H1 (cell line): Measurements from ENCODE around the gene RGS11. TPM values are rescaled to one million over a fixed set of nuclear protein-coding genes. Genes with fewer than 3 reads are reported as not detected.

ENCODE experiments used
- CTCF ChIA-PET: fragments of 300-600 bp; sonication (Branson Sonifier 250); formaldehyde crosslinking; loops from one replicate; lab custom pipeline; 2021; ENCODE audit not compliant: partially characterized antibody; lab: Charles Lee
- POLR2A ChIA-PET: fragments of 300-600 bp; sonication (Branson Sonifier 250); formaldehyde crosslinking; loops from one replicate; lab custom pipeline; 2021; ENCODE audit warnings: inconsistent platforms; ENCODE audit not compliant: partially characterized antibody; lab: Charles Lee
- DNase-seq, 2 experiments: peaks; one replicate each; pipeline versions ENCODE4 v3.0.0 to v3.0.0-alpha.2; 2010 to 2022; ENCODE audit warnings: low spot score in 2 of 2, low read depth in 1 of 2, mixed read lengths in 1 of 2
- FAIRE-seq: peaks from 2 replicates; lab custom pipeline; 2011; peaks lifted over from hg19 to GRCh38; lab: Jason Lieb, UNC
- H2AFZ ChIP-seq: 2 replicates; pipeline ENCODE4 v1.8.1; 2012; ENCODE audit warnings: low read length, inconsistent platforms
- H2AK5ac ChIP-seq: 2 replicates; pipeline ENCODE4 v1.6.1; 2013; ENCODE audit warnings: low read depth, low read length
- H2BK120ac ChIP-seq: replicated peaks from 2 replicates; pipeline ENCODE3; 2013; ENCODE audit warnings: low read depth, low read length, inconsistent platforms
- H2BK12ac ChIP-seq: 2 replicates; pipeline ENCODE4 v1.6.1; 2013; ENCODE audit warnings: low read depth, low read length
- H2BK15ac ChIP-seq: 2 replicates; pipeline ENCODE4 v1.6.1; 2013; ENCODE audit warnings: low read length
- H2BK20ac ChIP-seq: 2 replicates; pipeline ENCODE4 v1.6.1; 2013; ENCODE audit warnings: low read length
- H2BK5ac ChIP-seq: 2 replicates; pipeline ENCODE4 v1.6.1; 2013; ENCODE audit warnings: low read depth, low read length
- H3K14ac ChIP-seq: 2 replicates; pipeline ENCODE4 v1.6.1; 2013; ENCODE audit warnings: inconsistent platforms; ENCODE audit not compliant: insufficient read length
- H3K18ac ChIP-seq: 2 replicates; pipeline ENCODE4 v1.6.1; 2013; ENCODE audit warnings: low read length; ENCODE audit errors: extremely low read depth
- H3K23ac ChIP-seq: 2 replicates; pipeline ENCODE4 v1.6.1; 2013; ENCODE audit warnings: inconsistent platforms; ENCODE audit not compliant: insufficient read length
- H3K23me2 ChIP-seq: 2 replicates; pipeline ENCODE4 v1.6.1; 2013; ENCODE audit warnings: low read depth, low read length
- H3K27ac ChIP-seq: 2 replicates; pipeline ENCODE4 v1.6.1; 2011; ENCODE audit warnings: low read depth, low read length, inconsistent platforms
- H3K27me3 ChIP-seq, 4 experiments: replicated peaks in 1 of 4; 1 replicate in 1 of 4; 2 replicates in 3 of 4; pipeline versions ENCODE4 v1.6.1 to v1.8.1; 2011 to 2013; ENCODE audit warnings: low read length in 3 of 4, mild to moderate bottlenecking in 3 of 4, inconsistent platforms in 2 of 4, mixed read lengths in 2 of 4, moderate library complexity in 1 of 4; ENCODE audit not compliant: control insufficient read depth in 3 of 4, insufficient read depth in 3 of 4; ENCODE audit errors: extremely low read depth in 1 of 4
- H3K36me3 ChIP-seq, 4 experiments: 2 replicates each; pipeline versions ENCODE4 v1.6.1 to v1.8.1; 2011 to 2013; ENCODE audit warnings: mild to moderate bottlenecking in 4 of 4, low read length in 3 of 4, moderate library complexity in 2 of 4, control low read depth in 1 of 4, inconsistent platforms in 1 of 4; ENCODE audit not compliant: insufficient read depth in 4 of 4, control insufficient read depth in 2 of 4
- H3K4ac ChIP-seq: replicated peaks from 2 replicates; pipeline ENCODE3; 2013; ENCODE audit warnings: low read length, low read depth, mixed read lengths, inconsistent platforms; ENCODE audit not compliant: insufficient read length
- H3K4me1 ChIP-seq, 4 experiments: replicated peaks in 1 of 4; 1 replicate in 1 of 4; 2 replicates in 3 of 4; pipeline versions ENCODE4 v1.6.1 to v1.8.1; 2011 to 2013; ENCODE audit warnings: low read length in 3 of 4, inconsistent platforms in 2 of 4, mixed read lengths in 1 of 4; ENCODE audit not compliant: insufficient read depth in 4 of 4, control insufficient read depth in 3 of 4
- H3K4me2 ChIP-seq, 2 experiments: 2 replicates each; pipeline versions ENCODE4 v1.6.1 to v1.8.1; 2011 to 2013; ENCODE audit warnings: low read depth in 2 of 2, low read length in 2 of 2, control low read depth in 1 of 2, inconsistent platforms in 1 of 2, mild to moderate bottlenecking in 1 of 2; ENCODE audit not compliant: insufficient read depth in 1 of 2
- H3K4me3 ChIP-seq, 4 experiments: fragments of 200-600, 300-600 bp in 1 of 4; sonication (generic), shearing (Covaris generic), sonication (Bioruptor Twin) in 1 of 4; 2 replicates each; pipeline versions ENCODE4 v1.5.1 to v1.8.1; 2011 to 2016; ENCODE audit warnings: low read length in 4 of 4, low read depth in 3 of 4, control low read depth in 2 of 4, inconsistent platforms in 2 of 4, mild to moderate bottlenecking in 2 of 4, mixed read lengths in 1 of 4, moderate library complexity in 1 of 4; ENCODE audit not compliant: insufficient read depth in 2 of 4; ENCODE audit errors: extremely low read depth in 1 of 4
- H3K56ac ChIP-seq: replicated peaks from 2 replicates; pipeline ENCODE3; 2013; ENCODE audit warnings: low read depth, mild to moderate bottlenecking, mixed read lengths, low read length, inconsistent platforms; ENCODE audit not compliant: insufficient read length
- H3K79me1 ChIP-seq: 2 replicates; pipeline ENCODE4 v1.6.1; 2013; ENCODE audit warnings: low read depth, low read length, control low read depth
- H3K79me2 ChIP-seq, 2 experiments: 2 replicates each; pipeline versions ENCODE4 v1.6.1 to v1.8.1; 2012 to 2013; ENCODE audit warnings: low read length in 2 of 2, mild to moderate bottlenecking in 2 of 2, inconsistent platforms in 1 of 2; ENCODE audit not compliant: insufficient read depth in 2 of 2, control insufficient read depth in 1 of 2
- H3K9ac ChIP-seq, 4 experiments: replicated peaks in 1 of 4; 1 replicate in 1 of 4; 2 replicates in 3 of 4; pipeline versions ENCODE4 v1.6.1 to v1.8.1; 2011 to 2013; ENCODE audit warnings: low read depth in 3 of 4, low read length in 3 of 4, control low read depth in 2 of 4, mild to moderate bottlenecking in 2 of 4, moderate library complexity in 2 of 4, inconsistent platforms in 1 of 4; ENCODE audit errors: extremely low read depth in 1 of 4
- H3K9me3 ChIP-seq, 2 experiments: 2 replicates each; pipeline versions ENCODE4 v1.6.1 to v1.8.1; 2012 to 2013; ENCODE audit warnings: mild to moderate bottlenecking in 2 of 2, moderate library complexity in 2 of 2, control low read depth in 1 of 2, inconsistent platforms in 1 of 2, low read depth in 1 of 2, low read length in 1 of 2, mixed read lengths in 1 of 2; ENCODE audit not compliant: insufficient read depth in 2 of 2
- H4K20me1 ChIP-seq, 2 experiments: replicated peaks in 1 of 2; 2 replicates each; pipeline versions ENCODE3 to v1.8.1; 2011 to 2013; ENCODE audit warnings: inconsistent platforms in 2 of 2, low read length in 2 of 2, mild to moderate bottlenecking in 1 of 2; ENCODE audit not compliant: insufficient read depth in 2 of 2, control insufficient read depth in 1 of 2
- H4K5ac ChIP-seq: 2 replicates; pipeline ENCODE4 v1.6.1; 2013; ENCODE audit warnings: low read length, low read depth, mixed read lengths, inconsistent platforms; ENCODE audit not compliant: insufficient read length
- H4K8ac ChIP-seq: 2 replicates; pipeline ENCODE4 v1.8.0; 2013; ENCODE audit warnings: mild to moderate bottlenecking, moderate library complexity, low read length, inconsistent platforms; ENCODE audit not compliant: insufficient read depth; ENCODE audit errors: extremely low read depth
- H4K91ac ChIP-seq: replicated peaks from 2 replicates; pipeline ENCODE3; 2013; ENCODE audit warnings: low read length, mixed read lengths, inconsistent platforms; ENCODE audit not compliant: insufficient read length
- ASH2L ChIP-seq: fragments of 200-600, 300-600 bp; sonication (generic); IDR thresholded peaks from one replicate; pipeline ENCODE4 v1.7.1; 2017; ENCODE audit warnings: low read length
- EZH2 ChIP-seq: fragments of 200-600 bp; sonication (generic); IDR thresholded peaks from 2 replicates; pipeline ENCODE4 v1.7.1; 2012; ENCODE audit warnings: low read depth, mild to moderate bottlenecking, moderate library complexity, low read length, inconsistent platforms; ENCODE audit not compliant: severe bottlenecking
- KDM4A ChIP-seq: IDR thresholded peaks from one replicate; pipeline ENCODE4 v1.7.1; 2012; ENCODE audit warnings: low read depth, mild to moderate bottlenecking, moderate library complexity, low read length, inconsistent platforms; ENCODE audit not compliant: severe bottlenecking
- PHF8 ChIP-seq: fragments of 200-600 bp; sonication (generic); conservative IDR thresholded peaks from 2 replicates; pipeline ENCODE4 v1.7.1; 2012; ENCODE audit warnings: low read depth, mild to moderate bottlenecking, inconsistent platforms, low read length, moderate library complexity
- RAD21 ChIP-seq, 2 experiments: IDR thresholded peaks in 1 of 2; conservative IDR thresholded peaks in 1 of 2; 2 replicates each; pipeline ENCODE4 v1.6.1; 2011; ENCODE audit warnings: low read depth in 2 of 2, low read length in 2 of 2, improper control_type of control experiment in 1 of 2, inconsistent platforms in 1 of 2, mild to moderate bottlenecking in 1 of 2, moderate library complexity in 1 of 2
- SAP30 ChIP-seq: fragments of 300-600 bp; sonication (generic); IDR thresholded peaks from 2 replicates; pipeline ENCODE4 v1.7.1; 2012; ENCODE audit warnings: low read length, moderate library complexity, mild to moderate bottlenecking, inconsistent platforms; ENCODE audit not compliant: insufficient read depth, insufficient replicate concordance
- SIN3A ChIP-seq, 2 experiments: IDR thresholded peaks in 1 of 2; conservative IDR thresholded peaks in 1 of 2; 2 replicates each; pipeline ENCODE4 v1.6.1; 2011 to 2012; ENCODE audit warnings: low read length in 2 of 2, improper control_type of control experiment in 1 of 2, low read depth in 1 of 2, mild to moderate bottlenecking in 1 of 2
- SIX5 ChIP-seq: IDR thresholded peaks from 2 replicates; pipeline ENCODE4 v1.6.1; 2011; ENCODE audit warnings: mild to moderate bottlenecking, low read depth, low read length
- SP4 ChIP-seq: IDR thresholded peaks from 2 replicates; pipeline ENCODE4 v1.6.1; 2012; ENCODE audit warnings: low read length, inconsistent platforms
- SRF ChIP-seq: IDR thresholded peaks from 2 replicates; pipeline ENCODE4 v1.6.1; 2011; ENCODE audit warnings: mild to moderate bottlenecking, low read depth, low read length, moderate library complexity
- SUZ12 ChIP-seq: fragments of 200-600 bp; sonication (generic); IDR thresholded peaks from 2 replicates; pipeline ENCODE4 v1.6.1; 2012; ENCODE audit warnings: mild to moderate bottlenecking, inconsistent platforms, low read length, moderate library complexity, mixed read lengths
- TCF12 ChIP-seq: IDR thresholded peaks from 2 replicates; pipeline ENCODE4 v1.6.1; 2011; ENCODE audit warnings: low read depth, mild to moderate bottlenecking, low read length
- WGBS, 2 experiments: shearing (Covaris generic) in 1 of 2; methylation state at CpG; one replicate each; pipeline versions ENCODE4 v1.1.6 to v1.1.7; 2013 to 2015; ENCODE audit warnings: low lambda C conversion rate in 2 of 2, mixed read lengths in 2 of 2, inconsistent platforms in 1 of 2, low coverage in 1 of 2, missing lambda C conversion rate in 1 of 2; ENCODE audit not compliant: insufficient replicate concordance in 2 of 2, insufficient coverage in 1 of 2, insufficient read length in 1 of 2; ENCODE audit errors: extremely low coverage in 1 of 2, missing lambda C conversion rate in 1 of 2; 5-methylcytosine and 5-hydroxymethylcytosine counted together
- polyA plus RNA-seq, 7 experiments: library from polyadenylated mRNA; depleted of rRNA in 3 of 7; stranded (reverse) in 5 of 7; unstranded in 2 of 7; fragments of >200 nt in 5 of 7; fragments of 200-250 nt in 2 of 7; gene quantifications; 1 replicate in 5 of 7; 2 replicates in 1 of 7; 4 replicates in 1 of 7; pipeline versions ENCODE4 v1.2.1 to v1.2.3, GENCODE V29; 2011 to 2013; ENCODE audit warnings: missing spikeins in 2 of 7, mixed read lengths in 2 of 7
- total RNA-seq: library from RNA; stranded (reverse); fragmentation: NEBNext Ultra II Directional; extraction: Animal tissue kit (Norgen Biotek cat#: 25700); gene quantifications from 2 replicates; pipeline ENCODE4 v1.2.1, GENCODE V29; 2021

RGS11 gene
- total and polyA plus RNA-seq, 2 of the 8 experiments (the other 6 are each of a cell fraction or from before 2014, with no cell fraction given), result 0.84 to 1.2 TPM

GRCh38 chr16:275041-275641, 603 bp downstream of the RGS11 start:
- Histone ChIP-seq H3K4me3 (peak overlapping the region; percentile 30 to 65 (median 49)), H3K56ac (no peak overlapping the region), H2BK12ac (no peak overlapping the region), H4K5ac (no peak overlapping the region), H3K9me3 (no peaks in the 10 kb centered on the region), H4K20me1 (peaks cover 0 to 3% of the 10 kb centered on the region in 2 experiments), H3K4me1 (peaks cover 0 to 6% (median 4%) of the 10 kb centered on the region in 4 experiments; a peak in 5 of 7 replicates), H3K4me2 (peak overlapping the region; percentile 85 to 100), H2AK5ac (no peak overlapping the region), H3K79me1 (no peaks in the 10 kb centered on the region), H3K4ac (no peak overlapping the region), H2AFZ (peak overlapping the region; percentile 20; the same call in 1 of the 2 replicates), H3K23me2 (peaks cover 7% of the 10 kb centered on the region; the same call in 1 of the 2 replicates), H3K27ac (no peak overlapping the region), H3K14ac (no peak overlapping the region), H2BK120ac (no peak overlapping the region), H3K36me3 (no peaks in the 10 kb centered on the region), H3K27me3 (peaks cover 11 to 39% (median 35%) of the 10 kb centered on the region in 4 experiments), H2BK5ac (no peak overlapping the region), H4K91ac (no peak overlapping the region), H2BK20ac (no peak overlapping the region), H3K18ac (no peak overlapping the region), H3K9ac (no peak overlapping the region), H3K79me2 (no peaks in the 10 kb centered on the region), H4K8ac (peak overlapping the region; percentile 51; the same call in 1 of the 2 replicates), H2BK15ac (no peak overlapping the region), H3K23ac (no peak overlapping the region)
- no peak for FAIRE-seq
- ChIA-PET POLR2A (interaction anchor here (2.7 kb wide), 1 partner anchor 9 kb away, joined by 6 read pairs; no protein-coding TSS in a partner anchor), CTCF (interaction anchor here (0.5 kb wide), 1 partner anchor 117 kb away, joined by 3 read pairs; no protein-coding TSS in a partner anchor)
- WGBS, 2 experiments, result 6% methylated on average over 45 of the region's 58 CpGs; no CpG with 5 or more reads in 1 of the 2 experiments
- no peak for DNase-seq
- TF ChIP-seq SRF (no peak), KDM4A (peak; percentile 96), TCF12 (no peak), SIX5 (no peak), SUZ12 (peak; percentile 67), ASH2L (no peak), SIN3A (conservative IDR thresholded peaks at IDR 0.05 in 1 of 2, IDR thresholded peaks at IDR 0.05 in 1 of 2; ENCODE audit: low read depth in 1 of 2, low read length in 2 of 2) (no peak), SAP30 (no peak), PHF8 (no peak), RAD21 (IDR thresholded peaks at IDR 0.05 in 1 of 2, conservative IDR thresholded peaks at IDR 0.05 in 1 of 2; ENCODE audit: low read depth in 2 of 2, low read length in 2 of 2) (no peak), EZH2 (peak; percentile 78), SP4 (no peak)
